Iris pigment epithelial cell (primary cell): ENCODE data around the gene TMEM273.
A peak's percentile ranks its signal among the peaks of the same experiment; 100 is the strongest.
"Not testable (repeated sequence)": the region's sequence is repeated elsewhere in the genome, so short reads cannot be mapped to it uniquely, and the experiment has no call there.

Source experiments
- DNase-seq: peaks from one replicate; pipeline ENCODE4 v3.0.0-alpha.2; 2011; ENCODE audit warnings: low read depth

Gene TMEM273

DNA sequence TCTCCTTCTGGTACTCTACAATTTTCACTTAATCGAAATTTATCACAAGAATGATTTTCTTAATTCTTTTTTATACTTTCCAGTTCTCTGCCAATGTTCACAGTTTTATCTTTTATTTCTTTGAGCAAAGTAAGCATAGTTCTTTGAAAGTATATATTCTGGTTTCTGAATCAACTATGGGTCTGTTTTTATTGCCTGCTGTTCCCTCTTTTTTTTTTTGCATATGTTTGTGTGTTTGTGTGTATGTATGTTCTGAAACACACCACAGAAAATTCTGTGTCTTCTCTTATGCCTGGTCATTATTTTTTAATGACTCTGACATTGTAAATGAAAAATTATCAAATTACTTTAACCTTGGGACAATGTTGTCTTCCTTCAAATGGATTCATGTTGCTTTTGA, 15.9 kb upstream of the TMEM273 start:
- DNase-seq: no peak

DNA sequence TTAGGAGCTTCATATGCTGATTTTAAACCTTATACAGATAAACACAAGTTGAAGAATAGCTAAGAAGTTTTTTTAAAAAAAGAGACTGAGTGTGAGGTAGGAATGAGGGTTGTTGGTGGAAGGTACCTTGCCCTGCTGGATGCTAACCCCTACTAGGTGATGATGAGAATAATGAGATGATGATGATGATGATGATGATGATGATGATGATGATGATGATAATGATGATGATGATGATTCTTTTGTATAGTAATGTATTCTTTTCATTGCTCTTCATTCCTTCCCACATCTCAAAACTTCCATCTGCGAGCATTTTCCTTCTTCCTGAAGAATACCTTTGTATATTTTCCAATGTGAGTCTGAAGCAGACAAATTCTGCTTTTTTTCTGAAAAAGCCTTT, 14.1 kb upstream of the TMEM273 start:
- DNase-seq: no peak

DNA sequence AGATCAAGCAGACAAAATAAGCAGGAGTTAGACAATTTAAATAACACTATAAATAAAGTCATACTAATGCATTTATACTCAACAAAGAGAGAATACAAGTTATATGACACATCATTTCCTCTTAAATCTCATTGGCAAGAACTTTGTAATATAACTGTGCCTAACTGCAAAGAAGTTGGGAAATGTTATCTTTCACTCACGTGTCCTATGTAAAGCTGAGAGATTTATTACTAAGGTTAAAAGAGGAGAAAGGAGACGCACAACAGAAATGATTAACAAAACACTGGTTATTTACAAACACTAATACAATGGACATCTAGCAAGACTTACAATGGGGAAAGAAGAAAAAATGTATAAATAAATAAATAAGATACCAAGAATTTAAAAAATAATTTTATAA, 12.7 kb upstream of the TMEM273 start:
- DNase-seq: no peak

DNA sequence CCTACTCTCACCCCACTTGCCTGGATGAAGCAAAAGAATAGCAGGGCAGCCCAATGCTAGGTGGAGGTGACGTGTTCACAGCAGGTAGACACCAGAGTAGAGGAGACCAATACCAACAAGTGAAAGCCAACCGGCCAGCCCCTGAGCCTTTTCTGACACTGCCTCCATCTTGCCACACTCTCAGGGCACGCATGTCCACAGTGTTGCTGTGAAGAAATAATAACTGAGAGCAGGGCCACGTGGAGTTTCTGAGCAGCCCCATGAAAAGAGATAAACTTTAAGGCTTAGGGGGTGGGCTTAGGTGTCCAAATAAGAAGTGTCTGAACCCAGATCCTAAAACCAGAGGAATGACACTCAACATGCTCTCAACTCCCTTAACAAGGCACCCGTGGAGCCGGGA, 9.0 kb upstream of the TMEM273 start:
- no peak for DNase-seq

DNA sequence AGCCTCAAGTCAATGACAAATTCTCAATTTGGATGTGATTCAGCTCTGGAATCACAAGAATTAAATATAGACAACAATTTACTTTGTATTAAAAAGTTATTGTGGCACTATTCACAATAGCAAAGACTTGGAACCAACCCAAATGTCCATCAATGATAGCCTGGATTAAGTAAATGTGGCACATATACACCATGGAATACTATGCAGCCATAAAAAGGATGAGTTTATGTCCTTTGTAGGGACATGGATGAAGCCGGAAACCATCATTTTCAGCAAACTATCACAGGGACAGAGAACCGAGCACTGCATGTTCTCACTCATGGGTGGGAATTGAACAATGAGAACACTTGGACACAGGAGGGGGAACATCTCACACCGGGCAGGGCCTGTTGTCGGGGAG, 7.7 kb upstream of the TMEM273 start:
- not testable (repeated sequence) for DNase-seq

DNA sequence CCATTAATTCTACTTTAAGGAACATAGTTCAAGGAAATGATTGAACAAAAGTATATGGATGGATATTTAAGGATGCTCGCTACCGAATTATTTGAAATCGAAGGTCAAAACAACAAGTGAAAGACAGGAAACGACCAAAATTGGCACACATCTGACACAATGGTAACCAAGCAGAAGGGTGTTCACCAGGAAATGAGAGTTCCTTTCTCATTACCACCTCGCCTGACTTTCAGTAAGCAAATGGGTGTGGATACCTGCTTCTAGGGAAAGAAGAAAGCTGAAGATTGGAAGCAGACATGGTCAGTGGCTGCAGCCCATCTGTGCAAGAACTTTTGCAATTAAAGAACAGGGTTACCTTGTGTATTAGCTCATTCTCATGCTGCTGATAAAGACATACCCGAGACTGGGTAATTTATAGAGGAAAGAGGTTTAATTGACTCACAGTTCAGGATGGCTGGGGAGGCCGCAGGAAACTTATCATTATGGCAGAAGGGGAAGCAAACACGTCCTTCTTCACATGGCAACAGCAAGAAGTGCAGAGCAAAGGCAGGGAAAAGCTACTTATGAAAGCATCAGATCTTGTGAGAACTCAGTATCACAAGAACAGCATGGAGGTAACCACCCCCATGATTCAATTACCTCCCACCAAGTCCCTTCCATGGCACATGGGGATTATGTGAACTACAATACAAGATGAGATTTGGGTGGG, 6.2 kb upstream of the TMEM273 start:
- no peak for DNase-seq

DNA sequence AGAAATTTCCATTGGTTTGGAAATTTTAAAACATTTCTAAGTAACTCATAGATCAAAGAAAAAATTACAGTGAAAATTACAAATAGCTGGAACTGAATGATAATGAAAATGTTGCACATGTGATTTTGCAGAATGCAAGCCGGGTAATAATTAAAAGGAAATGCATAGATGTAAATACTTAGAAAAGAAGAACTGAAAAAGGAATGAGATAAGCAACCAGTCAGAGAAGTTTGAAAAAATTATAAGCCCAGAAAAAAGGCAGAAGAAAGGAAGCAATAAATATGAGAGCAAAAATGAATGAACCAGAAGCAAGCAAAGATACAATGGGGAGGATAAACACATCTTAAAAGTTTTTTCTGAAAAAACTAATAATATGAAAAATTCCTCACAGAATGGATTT, 3.2 kb upstream of the TMEM273 start:
- DNase-seq: no peak

DNA sequence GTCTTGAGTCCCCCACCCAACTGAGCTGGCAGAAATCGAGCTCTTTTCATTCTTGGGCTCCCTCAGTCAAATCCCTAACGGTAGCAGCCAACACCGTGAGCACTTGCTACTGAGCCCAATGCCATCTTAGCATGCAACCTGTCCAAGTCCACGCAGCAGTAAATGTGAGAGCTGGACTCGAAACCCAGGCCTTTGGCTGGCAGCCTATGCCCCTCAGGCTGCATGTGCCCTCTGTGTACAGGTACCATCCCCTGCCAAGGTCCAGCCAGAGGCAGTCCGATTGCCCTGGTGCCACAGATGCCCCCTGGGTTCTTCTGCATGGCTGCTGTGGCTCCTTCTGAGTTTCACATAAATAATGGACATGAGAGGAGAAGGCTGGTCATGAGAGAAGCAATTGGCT, 1.2 kb upstream of the TMEM273 start:
- no peak for DNase-seq

DNA sequence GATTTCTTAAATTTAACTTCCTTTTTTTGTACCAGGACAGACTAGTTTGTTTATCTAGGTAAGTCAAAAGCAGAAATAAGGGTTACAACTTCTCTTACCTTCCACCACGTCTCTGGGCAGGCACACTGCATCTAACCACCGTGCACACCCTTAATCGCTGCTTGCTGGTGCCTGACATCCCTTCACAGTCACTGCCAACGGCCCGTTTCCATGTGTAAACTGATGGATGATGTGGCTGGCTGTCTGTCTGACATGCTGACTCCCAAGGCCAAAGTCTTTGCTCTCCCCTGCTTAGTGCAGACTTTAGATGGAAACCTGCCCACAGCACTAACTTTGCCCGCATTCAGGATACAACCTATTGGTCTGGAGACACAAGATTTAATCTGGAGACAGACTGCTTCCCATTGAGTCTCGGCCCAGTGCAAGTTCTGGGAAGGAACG, 1.1 kb downstream of the TMEM273 start:
- DNase-seq: no peak

DNA sequence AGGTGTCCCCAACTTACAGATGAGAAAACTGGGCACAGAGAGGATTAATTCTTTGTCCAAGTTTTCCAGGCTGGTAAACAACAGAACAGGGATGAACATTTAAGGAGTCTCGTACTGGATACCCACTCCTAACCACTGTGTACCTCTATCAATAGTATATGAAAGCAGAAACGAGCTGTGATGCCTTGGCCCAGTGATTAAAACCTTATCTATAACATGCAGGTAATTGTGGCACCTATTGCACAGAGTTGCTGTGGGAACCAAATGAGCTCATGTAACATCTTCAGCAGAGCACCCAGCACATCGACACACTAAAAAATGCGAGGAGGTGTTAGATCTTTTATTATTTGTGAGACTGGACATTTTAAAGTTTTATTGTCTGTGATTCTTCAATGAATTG, 1.6 kb downstream of the TMEM273 start:
- no peak for DNase-seq

DNA sequence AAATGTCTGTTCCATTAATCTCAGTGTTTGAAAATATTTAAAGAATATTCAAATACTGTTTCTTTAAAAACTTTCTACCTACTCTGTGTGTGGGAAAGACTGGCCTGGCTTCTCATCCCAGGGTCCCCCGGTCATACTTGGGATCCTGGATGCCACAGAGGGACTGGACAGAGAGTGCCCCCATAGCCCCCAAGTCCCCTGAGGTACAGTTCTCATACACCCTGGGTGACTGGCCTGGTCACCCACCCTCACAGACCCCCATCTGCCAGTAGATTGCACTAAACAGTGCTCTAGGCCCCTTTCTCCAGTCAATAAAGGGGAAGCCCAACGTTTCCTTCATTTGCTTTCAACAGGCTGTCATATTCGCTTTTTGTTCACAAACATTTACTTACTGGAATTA, 3.0 kb downstream of the TMEM273 start:
- no peak for DNase-seq

DNA sequence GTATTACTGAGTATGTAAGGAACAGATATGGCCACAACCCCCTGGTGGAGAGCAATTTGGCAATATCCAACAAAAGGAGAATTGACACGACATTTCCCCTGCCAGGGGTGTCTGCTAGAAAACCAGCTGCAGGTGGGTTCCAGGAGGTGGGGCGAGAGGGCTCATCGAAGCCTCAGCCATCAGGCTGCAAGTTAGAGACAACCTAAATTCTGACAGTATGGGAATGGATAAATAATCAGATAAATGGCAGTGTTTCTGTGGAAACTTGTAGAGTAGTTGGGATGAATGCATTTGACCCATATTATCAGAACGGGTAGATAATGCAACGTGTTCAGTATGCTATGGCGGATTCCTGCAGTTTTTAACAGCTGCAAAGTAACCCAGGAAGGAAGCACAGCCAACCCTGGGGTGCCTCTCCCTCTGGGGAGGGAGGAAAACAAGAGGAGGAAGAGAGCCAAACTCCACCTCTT, 3.5 kb downstream of the TMEM273 start:
- DNase-seq: no peak

DNA sequence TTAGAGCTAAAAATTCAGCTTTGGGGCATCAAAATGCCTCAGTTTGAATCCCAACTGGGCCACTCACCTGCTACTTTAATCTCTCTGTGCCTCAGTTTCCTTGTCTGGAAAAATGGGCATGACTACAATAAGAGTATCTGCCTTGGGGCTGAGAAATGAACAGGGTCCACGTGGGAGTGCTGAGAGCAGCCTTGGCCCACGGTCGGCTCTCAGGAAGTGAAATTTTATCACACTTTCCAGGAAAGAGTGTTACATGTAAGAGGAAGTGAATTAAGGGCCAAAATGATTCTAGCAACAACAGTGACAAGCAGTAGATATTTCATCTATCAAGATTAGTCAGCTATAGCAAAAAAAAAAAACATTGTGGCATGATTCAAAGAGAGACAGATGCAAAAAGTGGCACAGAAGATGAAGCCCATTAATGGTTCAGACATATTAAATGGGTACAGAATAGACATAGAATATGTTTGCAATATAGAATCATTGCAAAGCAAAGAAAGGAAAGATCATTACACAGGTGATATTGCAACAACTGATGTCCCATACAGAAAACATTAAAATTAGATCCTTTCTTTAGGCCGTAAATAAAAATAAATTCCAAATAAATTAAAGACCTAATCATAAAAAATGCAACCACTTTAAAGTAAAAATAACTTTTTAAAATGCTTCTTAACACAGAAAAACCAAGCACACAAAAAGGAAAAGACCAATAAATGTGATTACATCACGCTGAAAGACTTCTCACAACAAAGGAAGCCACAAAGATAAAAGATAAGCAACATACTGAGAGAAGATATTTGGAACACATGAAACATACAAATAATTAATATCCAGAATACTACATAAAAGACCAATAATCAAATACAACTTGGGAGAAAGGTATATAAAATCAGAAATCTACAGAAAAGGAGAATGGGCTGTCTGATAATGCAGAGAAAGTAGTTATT, 4.3 kb downstream of the TMEM273 start:
- DNase-seq: no peak

DNA sequence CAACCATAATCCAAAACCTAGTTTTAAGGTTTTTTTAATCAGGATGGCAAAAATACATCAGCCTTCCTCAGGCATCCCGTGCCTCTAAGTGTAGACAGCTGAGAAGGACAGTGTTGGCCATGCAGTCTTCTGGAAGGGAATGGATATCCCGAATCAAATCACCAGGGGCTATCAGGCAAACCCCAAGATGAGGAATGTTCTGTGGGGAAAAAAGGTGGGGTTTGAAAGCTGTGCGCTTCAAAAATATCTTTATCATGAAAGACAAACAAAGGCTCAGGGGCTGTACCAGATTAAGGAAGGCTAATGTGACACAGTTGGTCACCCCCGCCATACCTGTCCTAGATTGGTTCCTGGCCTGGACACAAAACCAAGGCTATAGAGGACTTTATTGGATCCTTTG, 5.4 kb downstream of the TMEM273 start:
- DNase-seq: no peak

DNA sequence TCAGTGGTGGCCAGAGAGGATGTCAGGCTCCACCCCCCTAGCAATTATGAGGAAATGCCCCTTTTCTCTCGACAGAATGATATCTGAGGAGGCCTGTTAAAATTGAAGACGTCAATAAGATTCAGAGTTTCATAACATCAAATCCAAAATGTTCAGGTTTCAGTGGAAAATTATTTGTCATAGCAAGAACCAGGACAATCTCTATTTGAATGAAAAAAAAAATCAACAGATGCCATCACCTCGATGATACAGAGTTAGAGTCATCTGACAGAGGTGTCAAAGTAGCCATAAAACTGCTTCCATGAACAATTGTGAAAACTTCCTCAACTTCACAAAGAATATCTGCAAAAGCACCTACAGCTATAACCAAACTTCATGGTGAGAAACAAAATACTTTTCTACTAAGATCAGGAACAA, 7.7 kb downstream of the TMEM273 start:
- DNase-seq: no peak

DNA sequence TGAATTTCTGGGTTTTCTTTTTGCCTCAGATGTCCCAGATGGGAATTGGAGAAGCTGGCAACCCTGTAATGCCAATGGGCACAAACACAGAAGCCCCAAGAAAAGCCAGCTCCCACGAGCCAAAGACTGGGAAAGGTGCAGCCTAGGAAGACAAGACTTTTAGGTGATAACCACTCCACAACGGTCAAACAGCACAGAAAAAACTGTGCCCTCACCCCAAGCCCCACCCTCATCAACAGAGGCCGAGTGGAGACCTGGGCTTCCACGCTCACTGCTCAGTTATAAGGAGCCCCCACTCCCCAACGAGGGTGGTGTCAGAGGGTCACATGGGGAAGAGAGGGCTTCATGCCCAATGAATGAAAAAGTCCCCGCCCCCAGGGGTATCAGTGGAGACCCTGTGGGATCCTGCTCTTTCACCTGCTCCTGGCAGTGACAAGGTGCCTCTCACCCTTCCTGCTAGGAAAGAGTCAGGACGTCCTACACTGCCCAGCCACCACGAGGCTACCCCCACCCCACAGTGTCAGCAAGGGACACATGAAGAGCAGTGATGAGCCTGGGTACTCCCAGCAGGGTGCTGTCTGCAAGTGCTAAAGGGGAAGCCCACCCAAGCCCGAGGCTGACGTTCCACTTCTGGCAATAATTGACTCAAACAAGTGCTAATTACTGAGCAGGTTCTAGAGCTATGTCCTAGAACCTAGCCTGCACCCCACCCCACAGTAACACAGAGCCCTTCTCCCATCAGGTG, 8.3 kb downstream of the TMEM273 start:
- DNase-seq: no peak

DNA sequence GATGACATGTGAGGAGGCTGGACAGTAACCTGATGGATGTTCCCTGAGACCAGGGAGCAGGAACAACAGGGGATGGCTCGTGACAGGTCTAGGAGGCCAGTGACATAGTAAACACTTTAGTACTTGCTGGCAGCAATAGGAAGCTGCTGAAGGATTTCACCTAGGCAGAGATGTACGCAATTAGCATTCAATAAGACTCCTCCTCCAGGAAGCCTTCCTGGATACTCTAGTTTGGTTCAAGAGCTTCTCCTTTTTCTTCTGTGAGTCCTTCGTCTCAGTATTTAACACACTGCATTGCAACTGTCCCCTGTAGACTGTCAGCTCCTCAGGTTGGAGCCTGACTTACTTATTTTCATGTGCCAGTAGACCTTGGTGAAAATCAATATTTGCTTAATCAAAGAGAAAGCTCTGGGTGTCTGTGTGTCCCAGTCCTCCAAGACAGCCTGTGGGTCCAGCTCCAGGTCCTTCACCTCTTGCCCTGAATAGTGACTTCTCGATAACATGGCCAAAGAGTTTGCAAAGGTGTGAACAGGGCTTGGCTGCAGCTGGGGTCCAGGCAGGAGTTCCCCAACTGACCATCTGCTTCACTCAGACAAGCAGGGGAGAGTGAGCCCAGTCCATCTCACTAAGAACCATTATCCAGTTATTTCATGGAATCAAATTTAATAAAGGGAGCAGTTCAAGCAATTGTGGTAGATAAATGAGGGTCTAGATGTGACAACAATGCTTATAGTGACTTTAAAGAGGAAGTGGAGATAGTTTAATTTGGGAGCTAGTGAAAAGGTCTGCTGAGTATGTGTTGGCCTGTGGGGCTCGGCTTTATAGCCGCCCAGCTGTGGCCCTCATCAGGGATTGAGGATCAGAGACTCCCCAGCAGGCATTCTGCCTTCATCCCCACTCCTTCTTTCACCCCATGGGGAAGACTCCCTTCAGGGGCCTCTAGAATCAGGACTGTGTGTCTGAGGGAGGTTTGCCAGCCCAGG, 9.4 kb downstream of the TMEM273 start:
- DNase-seq: no peak

DNA sequence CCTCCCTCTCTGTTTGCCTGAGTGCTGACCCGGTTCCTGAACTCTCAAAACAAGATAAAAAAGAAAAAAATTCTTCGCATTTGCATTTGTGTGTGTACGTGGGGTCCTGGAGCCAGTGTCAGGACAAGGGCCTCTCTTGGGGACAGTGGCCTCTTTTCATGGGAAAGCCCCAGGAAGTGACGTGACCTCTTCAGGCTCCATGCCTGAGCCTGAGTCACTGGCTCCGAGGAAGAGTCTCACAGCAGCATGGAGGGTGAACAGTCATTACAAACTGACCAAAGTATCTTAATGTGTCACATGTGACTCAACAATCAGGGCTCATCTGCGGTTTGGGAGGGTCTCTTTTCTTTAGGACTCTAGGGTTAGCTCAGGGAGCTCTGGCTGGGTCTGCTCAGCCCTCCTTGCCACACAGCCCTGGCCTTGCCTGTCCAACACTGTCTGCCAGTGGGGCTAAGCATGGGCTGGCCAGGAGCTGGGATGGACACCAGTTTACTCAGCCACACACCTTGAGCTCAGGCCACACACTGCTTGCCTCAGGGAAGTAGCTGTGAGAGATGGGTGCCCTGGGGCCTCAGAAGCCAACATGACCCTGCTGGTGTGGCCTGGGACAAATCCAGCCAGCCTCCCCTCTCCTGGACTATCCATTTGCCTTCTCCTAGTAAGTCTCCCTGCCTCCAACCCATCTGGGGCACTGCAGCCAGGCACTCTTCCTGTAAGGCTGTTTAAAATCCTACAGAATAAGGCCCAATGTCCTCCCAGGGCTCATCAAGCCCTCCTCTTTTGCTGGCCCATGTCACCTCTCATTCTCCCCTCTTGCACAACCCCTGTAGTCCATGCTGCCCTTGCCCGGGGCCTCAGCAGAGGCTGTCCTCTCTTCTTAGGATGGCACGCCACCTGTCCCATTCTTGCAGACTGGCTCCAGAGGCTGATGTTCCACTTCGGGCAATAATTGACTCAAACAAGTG, 10.5 kb downstream of the TMEM273 start:
- DNase-seq: peak; percentile 82

DNA sequence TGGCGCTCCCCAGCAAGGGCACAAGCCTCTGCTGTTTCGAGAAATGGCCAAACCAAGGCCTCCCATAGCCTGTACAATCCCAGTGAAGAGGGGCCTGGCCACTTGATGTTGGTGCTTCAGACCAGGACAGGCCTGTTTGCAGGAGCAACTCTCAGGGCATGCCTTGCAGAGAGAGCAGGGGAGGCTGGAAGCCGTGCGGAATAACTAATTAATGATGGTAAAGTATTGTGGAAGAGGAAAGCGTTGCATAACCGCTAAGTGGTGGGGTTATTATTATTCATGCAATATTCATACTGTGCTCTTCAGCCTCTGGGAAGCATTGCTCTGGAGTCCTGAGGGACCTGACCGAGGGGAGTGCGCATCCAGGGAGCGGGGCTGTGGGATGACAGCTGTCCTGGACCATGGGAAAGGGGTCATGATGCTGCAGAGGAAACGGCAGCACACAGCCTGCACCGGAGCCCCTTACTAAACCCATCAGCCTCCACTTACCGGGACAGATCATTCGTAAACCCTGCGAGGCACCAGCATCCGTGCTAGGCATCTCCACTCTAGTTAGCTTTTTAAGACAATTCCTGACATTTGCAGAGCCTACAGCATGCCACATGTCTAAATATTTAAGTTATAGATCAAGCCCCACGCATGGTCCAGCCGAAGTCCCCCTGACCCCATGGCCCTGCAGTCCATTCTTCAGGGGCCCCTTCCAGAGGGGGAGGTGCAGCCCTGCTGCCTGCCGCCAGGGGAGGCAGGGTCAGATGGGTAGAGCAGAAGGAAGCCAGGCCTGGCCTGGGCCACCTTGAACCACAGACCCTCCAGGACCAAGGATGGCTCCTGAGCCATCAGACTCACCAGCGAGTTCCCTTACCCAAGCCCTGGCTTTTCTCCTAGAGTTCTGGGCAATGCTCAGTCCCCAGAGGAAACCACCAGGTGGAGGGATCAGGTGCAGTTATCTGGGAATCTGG, 11.6 kb downstream of the TMEM273 start:
- no peak for DNase-seq
